ENCODE measurements around the gene TMPRSS13.

GRCh38 chr11:117940736-117941135 lies 11.5 kb upstream of the TMPRSS13 start:
- TF ChIP-seq CTCF (IDR thresholded peaks at IDR 0.05; ENCODE audit: borderline replicate concordance, extremely low read depth, low read length, poor library complexity, severe bottlenecking) (no peak), EZH2 (IDR thresholded peaks at IDR 0.05; ENCODE audit: borderline replicate concordance, low read depth, low read length, severe bottlenecking) (no peak)
